ENCODE measurements around the gene LHPP.

LHPP gene

DNA sequence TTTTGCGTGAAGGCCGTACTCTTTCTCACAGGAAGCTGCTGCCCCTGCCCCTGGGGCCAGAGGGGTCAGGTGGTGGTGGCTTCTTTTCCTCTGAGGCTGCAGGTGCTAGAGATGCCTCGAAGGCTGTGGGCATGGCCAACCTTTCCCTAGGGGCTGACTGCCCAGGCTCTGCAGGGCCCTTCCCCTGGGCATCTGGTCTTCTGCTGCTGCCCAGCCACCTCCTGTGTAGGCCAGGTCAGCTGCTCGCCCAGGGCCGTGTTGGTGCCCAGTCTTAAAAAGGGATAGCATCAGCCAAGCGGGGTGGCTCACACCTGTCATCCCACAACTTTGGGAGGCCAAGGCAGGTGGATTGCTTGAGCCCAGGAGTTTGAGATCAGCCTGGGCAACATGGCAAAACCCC lies 168.2 kb downstream of the LHPP start:
- ATAC-seq = no peak
- TF ChIP-seq ZC3H10 (CRISPR knock-in tag; IDR thresholded peaks at IDR 0.05) (no peak), PPARA (CRISPR knock-in tag; IDR thresholded peaks at IDR 0.05; ENCODE audit: borderline replicate concordance) (no peak), SNAI2 (CRISPR knock-in tag; IDR thresholded peaks at IDR 0.05) (no peak), ARNTL (CRISPR knock-in tag; IDR thresholded peaks at IDR 0.05; ENCODE audit: borderline replicate concordance, low read depth) (no peak), ZNF565 (CRISPR knock-in tag; conservative IDR thresholded peaks at IDR 0.05; ENCODE audit: low read depth) (no peak), ZNF8 (CRISPR knock-in tag; IDR thresholded peaks at IDR 0.05) (no peak), TCF4 (CRISPR knock-in tag; IDR thresholded peaks at IDR 0.05; ENCODE audit: borderline replicate concordance) (no peak), OSR1 (CRISPR knock-in tag; IDR thresholded peaks at IDR 0.05) (no peak), TOX (CRISPR knock-in tag; IDR thresholded peaks at IDR 0.05; ENCODE audit: borderline replicate concordance) (no peak), ISL1 (CRISPR knock-in tag; IDR thresholded peaks at IDR 0.05) (no peak), ZFP3 (CRISPR knock-in tag; IDR thresholded peaks at IDR 0.05) (no peak), BACH2 (CRISPR knock-in tag; IDR thresholded peaks at IDR 0.05; ENCODE audit: borderline replicate concordance) (no peak), RARB (CRISPR knock-in tag; IDR thresholded peaks at IDR 0.05) (no peak), ZNF70 (CRISPR knock-in tag; IDR thresholded peaks at IDR 0.05) (no peak)
- TF ChIP-seq, protein P1, sequence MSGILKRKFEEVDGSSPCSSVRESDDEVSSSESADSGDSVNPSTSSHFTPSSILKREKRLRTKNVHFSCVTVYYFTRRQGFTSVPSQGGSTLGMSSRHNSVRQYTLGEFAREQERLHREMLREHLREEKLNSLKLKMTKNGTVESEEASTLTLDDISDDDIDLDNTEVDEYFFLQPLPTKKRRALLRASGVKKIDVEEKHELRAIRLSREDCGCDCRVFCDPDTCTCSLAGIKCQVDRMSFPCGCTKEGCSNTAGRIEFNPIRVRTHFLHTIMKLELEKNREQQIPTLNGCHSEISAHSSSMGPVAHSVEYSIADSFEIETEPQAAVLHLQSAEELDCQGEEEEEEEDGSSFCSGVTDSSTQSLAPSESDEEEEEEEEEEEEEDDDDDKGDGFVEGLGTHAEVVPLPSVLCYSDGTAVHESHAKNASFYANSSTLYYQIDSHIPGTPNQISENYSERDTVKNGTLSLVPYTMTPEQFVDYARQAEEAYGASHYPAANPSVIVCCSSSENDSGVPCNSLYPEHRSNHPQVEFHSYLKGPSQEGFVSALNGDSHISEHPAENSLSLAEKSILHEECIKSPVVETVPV (CRISPR knock-in tag; IDR thresholded peaks at IDR 0.05) = no peak
- TF ChIP-seq, protein P2, sequence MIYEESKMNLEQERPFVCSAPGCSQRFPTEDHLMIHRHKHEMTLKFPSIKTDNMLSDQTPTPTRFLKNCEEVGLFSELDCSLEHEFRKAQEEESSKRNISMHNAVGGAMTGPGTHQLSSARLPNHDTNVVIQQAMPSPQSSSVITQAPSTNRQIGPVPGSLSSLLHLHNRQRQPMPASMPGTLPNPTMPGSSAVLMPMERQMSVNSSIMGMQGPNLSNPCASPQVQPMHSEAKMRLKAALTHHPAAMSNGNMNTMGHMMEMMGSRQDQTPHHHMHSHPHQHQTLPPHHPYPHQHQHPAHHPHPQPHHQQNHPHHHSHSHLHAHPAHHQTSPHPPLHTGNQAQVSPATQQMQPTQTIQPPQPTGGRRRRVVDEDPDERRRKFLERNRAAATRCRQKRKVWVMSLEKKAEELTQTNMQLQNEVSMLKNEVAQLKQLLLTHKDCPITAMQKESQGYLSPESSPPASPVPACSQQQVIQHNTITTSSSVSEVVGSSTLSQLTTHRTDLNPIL (CRISPR knock-in tag; IDR thresholded peaks at IDR 0.05; ENCODE audit: low read depth) = no peak

DNA sequence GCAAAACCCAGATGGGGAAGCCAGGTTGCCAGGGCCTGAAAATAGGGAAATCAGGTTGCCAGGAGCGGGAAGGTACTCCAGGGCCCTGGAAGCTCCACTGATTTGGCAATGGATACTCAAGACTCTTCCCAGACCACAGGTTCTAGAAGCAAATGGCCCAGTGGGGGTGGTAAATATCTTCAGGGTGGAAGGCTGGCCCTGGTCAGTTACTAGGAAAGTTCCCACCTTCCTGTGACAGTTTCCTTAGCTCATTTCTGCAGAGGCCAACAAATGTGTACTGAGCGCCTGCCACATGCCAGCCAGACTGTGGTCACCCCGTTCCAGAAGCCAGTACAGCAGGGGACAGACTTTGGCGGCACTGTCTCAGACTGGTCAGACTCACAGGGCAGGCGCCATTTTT lies 168.9 kb downstream of the LHPP start:
- no peak for ATAC-seq
- TF ChIP-seq ARNTL (CRISPR knock-in tag; IDR thresholded peaks at IDR 0.05; ENCODE audit: borderline replicate concordance, low read depth) (no peak), BACH2 (CRISPR knock-in tag; IDR thresholded peaks at IDR 0.05; ENCODE audit: borderline replicate concordance) (no peak), TOX (CRISPR knock-in tag; IDR thresholded peaks at IDR 0.05; ENCODE audit: borderline replicate concordance) (no peak), TCF4 (CRISPR knock-in tag; IDR thresholded peaks at IDR 0.05; ENCODE audit: borderline replicate concordance) (no peak), CSDC2 (CRISPR knock-in tag; IDR thresholded peaks at IDR 0.05) (no peak), ZNF565 (CRISPR knock-in tag; conservative IDR thresholded peaks at IDR 0.05; ENCODE audit: low read depth) (no peak)
- TF ChIP-seq, protein P3, sequence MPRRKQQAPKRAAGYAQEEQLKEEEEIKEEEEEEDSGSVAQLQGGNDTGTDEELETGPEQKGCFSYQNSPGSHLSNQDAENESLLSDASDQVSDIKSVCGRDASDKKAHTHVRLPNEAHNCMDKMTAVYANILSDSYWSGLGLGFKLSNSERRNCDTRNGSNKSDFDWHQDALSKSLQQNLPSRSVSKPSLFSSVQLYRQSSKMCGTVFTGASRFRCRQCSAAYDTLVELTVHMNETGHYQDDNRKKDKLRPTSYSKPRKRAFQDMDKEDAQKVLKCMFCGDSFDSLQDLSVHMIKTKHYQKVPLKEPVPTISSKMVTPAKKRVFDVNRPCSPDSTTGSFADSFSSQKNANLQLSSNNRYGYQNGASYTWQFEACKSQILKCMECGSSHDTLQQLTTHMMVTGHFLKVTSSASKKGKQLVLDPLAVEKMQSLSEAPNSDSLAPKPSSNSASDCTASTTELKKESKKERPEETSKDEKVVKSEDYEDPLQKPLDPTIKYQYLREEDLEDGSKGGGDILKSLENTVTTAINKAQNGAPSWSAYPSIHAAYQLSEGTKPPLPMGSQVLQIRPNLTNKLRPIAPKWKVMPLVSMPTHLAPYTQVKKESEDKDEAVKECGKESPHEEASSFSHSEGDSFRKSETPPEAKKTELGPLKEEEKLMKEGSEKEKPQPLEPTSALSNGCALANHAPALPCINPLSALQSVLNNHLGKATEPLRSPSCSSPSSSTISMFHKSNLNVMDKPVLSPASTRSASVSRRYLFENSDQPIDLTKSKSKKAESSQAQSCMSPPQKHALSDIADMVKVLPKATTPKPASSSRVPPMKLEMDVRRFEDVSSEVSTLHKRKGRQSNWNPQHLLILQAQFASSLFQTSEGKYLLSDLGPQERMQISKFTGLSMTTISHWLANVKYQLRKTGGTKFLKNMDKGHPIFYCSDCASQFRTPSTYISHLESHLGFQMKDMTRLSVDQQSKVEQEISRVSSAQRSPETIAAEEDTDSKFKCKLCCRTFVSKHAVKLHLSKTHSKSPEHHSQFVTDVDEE (CRISPR knock-in tag; IDR thresholded peaks at IDR 0.05) = no peak

DNA sequence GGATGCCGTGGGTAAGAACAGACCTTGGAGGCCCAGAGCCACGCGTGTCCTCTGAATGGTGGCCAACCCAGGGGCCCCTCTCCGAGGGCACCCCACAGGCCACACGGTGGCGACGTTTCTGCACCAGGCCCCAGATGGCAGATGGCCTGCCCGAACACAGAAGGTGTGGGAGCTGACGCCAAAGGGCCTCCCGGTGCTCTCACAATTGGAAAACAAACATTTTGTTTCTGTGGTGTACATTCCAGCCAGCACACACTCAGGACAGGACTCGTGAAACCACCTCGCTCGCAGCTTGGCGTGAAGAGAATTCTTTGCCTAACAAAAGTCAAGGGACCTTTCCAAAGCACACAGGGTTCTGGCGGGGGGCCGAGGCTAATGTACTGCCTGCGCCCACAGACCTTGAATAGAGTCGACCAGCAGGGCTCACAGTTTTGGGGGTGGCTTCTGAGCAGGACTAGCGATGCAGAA lies 170.5 kb downstream of the LHPP start:
- peak; percentile 17; the same call in 1 of the 3 replicates for ATAC-seq
- TF ChIP-seq ZFP3 (CRISPR knock-in tag; IDR thresholded peaks at IDR 0.05) (no peak), ZC3H10 (CRISPR knock-in tag; IDR thresholded peaks at IDR 0.05) (no peak), TOX (CRISPR knock-in tag; IDR thresholded peaks at IDR 0.05; ENCODE audit: borderline replicate concordance) (no peak), ESRRG (CRISPR knock-in tag; IDR thresholded peaks at IDR 0.05) (no peak), PPARA (CRISPR knock-in tag; IDR thresholded peaks at IDR 0.05; ENCODE audit: borderline replicate concordance) (no peak), ZNF8 (CRISPR knock-in tag; IDR thresholded peaks at IDR 0.05) (no peak)
- TF ChIP-seq, protein P4, sequence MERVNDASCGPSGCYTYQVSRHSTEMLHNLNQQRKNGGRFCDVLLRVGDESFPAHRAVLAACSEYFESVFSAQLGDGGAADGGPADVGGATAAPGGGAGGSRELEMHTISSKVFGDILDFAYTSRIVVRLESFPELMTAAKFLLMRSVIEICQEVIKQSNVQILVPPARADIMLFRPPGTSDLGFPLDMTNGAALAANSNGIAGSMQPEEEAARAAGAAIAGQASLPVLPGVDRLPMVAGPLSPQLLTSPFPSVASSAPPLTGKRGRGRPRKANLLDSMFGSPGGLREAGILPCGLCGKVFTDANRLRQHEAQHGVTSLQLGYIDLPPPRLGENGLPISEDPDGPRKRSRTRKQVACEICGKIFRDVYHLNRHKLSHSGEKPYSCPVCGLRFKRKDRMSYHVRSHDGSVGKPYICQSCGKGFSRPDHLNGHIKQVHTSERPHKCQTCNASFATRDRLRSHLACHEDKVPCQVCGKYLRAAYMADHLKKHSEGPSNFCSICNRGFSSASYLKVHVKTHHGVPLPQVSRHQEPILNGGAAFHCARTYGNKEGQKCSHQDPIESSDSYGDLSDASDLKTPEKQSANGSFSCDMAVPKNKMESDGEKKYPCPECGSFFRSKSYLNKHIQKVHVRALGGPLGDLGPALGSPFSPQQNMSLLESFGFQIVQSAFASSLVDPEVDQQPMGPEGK (CRISPR knock-in tag; IDR thresholded peaks at IDR 0.05; ENCODE audit: borderline replicate concordance) = no peak

DNA sequence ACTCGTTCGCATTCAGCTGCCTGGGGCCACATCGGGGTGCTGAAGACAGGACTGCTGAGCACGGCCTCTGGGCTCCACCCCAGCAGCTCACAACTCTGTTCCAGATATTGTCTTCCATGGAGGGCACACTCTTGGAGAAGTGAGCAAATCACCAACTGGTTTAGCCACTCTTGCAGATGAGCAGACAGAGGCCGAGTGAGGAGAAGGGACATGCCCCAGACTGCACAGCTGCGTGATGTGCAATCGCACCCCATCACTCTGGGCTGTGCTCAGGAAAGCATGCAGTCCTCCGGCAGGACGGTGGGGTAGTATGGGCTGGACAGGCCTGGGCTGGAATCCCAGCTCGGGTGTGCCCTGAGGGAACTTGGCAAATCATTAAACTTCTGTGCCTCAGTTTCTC lies 170.9 kb downstream of the LHPP start:
- no peak for ATAC-seq
- TF ChIP-seq, protein P2 (CRISPR knock-in tag; IDR thresholded peaks at IDR 0.05; ENCODE audit: low read depth) = no peak
- TF ChIP-seq ZC3H10 (CRISPR knock-in tag; IDR thresholded peaks at IDR 0.05) (no peak), ZFP3 (CRISPR knock-in tag; IDR thresholded peaks at IDR 0.05) (no peak), BACH2 (CRISPR knock-in tag; IDR thresholded peaks at IDR 0.05; ENCODE audit: borderline replicate concordance) (no peak), GLIS3 (CRISPR knock-in tag; IDR thresholded peaks at IDR 0.05) (no peak), ESRRG (CRISPR knock-in tag; IDR thresholded peaks at IDR 0.05) (no peak), CSDC2 (CRISPR knock-in tag; IDR thresholded peaks at IDR 0.05) (no peak)
- TF ChIP-seq, protein P1 (CRISPR knock-in tag; IDR thresholded peaks at IDR 0.05) = no peak
- TF ChIP-seq, protein P3 (CRISPR knock-in tag; IDR thresholded peaks at IDR 0.05) = no peak

Data from SK-N-SH treated with all-trans-retinoic acid at 6 μM for 48 hours (cell line).